IPS-18c (cell line): ENCODE results near the gene MCM5.
"Not testable (repeated sequence)": the region's sequence is repeated elsewhere in the genome, so short reads cannot be mapped to it uniquely, and the experiment has no call there.

Experiments used
- H3K4me3 ChIP-seq: 2 replicates; pipeline ENCODE4 v1.7.0; 2013; ENCODE audit warnings: low read depth, mild to moderate bottlenecking, low read length, moderate library complexity; ENCODE audit not compliant: insufficient read depth
- H3K9me3 ChIP-seq: one replicate; pipeline ENCODE4 v1.6.1; 2013; ENCODE audit warnings: mild to moderate bottlenecking, low read length, moderate library complexity; ENCODE audit not compliant: control insufficient read depth, insufficient read depth

The MCM5 gene

DNA sequence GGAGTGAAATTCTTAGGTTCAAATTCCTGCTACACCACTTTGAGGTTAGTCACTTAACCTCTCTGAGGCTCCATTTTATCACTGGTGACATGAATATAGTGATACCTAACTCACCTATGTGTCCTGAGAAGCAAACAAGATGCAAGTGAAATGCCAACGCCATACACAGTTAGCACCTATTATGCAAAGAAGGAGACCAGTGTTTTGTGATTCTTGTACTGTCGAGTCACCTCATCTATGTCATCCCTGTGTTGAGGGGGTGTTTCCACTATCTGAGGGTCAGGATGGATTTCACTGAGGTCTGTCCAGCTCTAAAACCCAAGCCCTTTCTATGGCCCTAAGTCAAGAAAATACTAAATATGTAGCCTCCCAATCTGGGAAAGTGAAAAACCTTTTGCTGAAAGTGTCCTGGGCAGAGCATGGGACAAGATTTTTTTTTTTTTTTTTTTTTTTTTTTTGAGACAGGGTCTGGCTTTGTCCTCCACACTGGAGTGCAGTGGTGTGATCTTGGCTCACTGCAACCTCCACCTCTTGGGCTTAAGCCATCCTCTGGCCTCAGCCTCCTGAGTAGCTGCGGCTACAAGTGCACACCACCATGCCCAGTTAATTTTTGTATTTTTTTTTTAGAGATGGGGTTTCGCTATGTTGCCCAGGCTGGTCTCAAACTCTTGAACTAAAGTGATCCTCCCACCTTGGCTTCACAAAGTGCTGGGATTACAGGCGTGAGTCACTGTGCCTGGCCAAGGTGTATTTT, 5.0 kb upstream of the MCM5 start:
- Histone ChIP-seq H3K9me3 (no peaks in the 10 kb centered on the region), H3K4me3 (no peak overlapping the region)

GRCh38 chr22:35396622-35397021, 3.3 kb upstream of the MCM5 start:
- H3K4me3 ChIP-seq, H3K9me3 ChIP-seq: not testable (repeated sequence)

GRCh38 chr22:35397095-35397904, 2.6 kb upstream of the MCM5 start:
- H3K4me3 ChIP-seq, result no peak overlapping the region
- H3K9me3 ChIP-seq, result no peaks in the 10 kb centered on the region

DNA sequence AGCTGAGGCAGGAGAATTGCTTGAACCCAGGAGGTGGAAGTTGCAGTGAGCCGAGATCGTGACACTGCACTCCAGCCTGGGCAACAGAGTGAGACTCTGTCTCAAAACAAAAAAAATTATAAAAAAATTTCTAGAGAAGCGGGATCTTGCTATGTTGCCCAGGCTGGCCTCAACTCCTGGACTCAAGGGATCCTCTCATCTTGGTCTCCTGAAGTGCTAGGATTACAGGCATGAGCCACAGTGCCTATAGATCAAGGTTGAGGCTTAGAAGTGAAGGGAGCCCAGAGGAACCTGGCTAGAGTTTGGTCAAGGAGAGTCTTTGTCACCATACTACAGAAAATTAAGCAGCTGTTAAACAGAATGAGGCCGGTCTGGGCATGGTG, 1.4 kb upstream of the MCM5 start:
- Histone ChIP-seq H3K9me3 (no peaks in the 10 kb centered on the region), H3K4me3 (no peak overlapping the region)

- peak overlapping the region; percentile 97 for H3K4me3 ChIP-seq
Measured at GRCh38 chr22:35399114-35399677, 744 bp upstream of the MCM5 start.

GRCh38 chr22:35400501-35400790, 506 bp downstream of the MCM5 start:
- peak overlapping the region; percentile 97 for H3K4me3 ChIP-seq
- H3K9me3 ChIP-seq, result no peaks in the 10 kb centered on the region

More at GRCh38 chr22:35399114-35399677, 744 bp upstream of the MCM5 start:
- H3K9me3 ChIP-seq, result no peaks in the 10 kb centered on the region

GRCh38 chr22:35401863-35402262, 1.9 kb downstream of the MCM5 start:
- 0 out of 2 replicates have a peak overlapping the region, but pooled peaks have one; percentile 6 for H3K4me3 ChIP-seq
- no peaks in the 10 kb centered on the region for H3K9me3 ChIP-seq

GRCh38 chr22:35403356-35403755, 3.4 kb downstream of the MCM5 start:
- Histone ChIP-seq H3K4me3 (no peak overlapping the region), H3K9me3 (no peaks in the 10 kb centered on the region)

DNA sequence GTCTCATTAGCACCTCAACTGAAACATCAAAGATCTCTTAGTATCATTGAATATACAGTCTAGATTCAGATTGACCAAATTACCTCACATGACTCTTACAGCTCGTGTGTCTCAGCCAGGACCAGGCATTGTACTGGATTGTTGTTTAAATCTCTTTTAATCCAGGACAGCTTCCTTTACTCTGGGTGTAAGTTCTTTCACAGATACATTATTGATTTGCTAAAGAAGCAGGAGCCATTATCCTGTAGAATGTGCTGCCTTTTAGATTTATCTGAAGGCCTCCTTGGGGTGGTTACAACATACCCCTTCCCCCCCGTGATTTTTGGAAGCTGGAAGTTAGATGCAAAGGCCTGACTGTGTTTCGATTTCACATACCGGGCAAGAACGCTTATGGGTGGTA, 4.2 kb downstream of the MCM5 start:
- H3K9me3 ChIP-seq, result no peaks in the 10 kb centered on the region
- no peak overlapping the region for H3K4me3 ChIP-seq

- H3K4me3 ChIP-seq, result no peak overlapping the region
- H3K9me3 ChIP-seq, result no peaks in the 10 kb centered on the region
Measured at GRCh38 chr22:35406443-35406842, 6.5 kb downstream of the MCM5 start.

- Histone ChIP-seq H3K9me3 (no peaks in the 10 kb centered on the region), H3K4me3 (no peak overlapping the region)
Measured at GRCh38 chr22:35407362-35407761, 7.4 kb downstream of the MCM5 start.

- Histone ChIP-seq H3K4me3 (no peak overlapping the region), H3K9me3 (no peaks in the 10 kb centered on the region)
Measured at GRCh38 chr22:35409783-35410662, 10.1 kb downstream of the MCM5 start.

- Histone ChIP-seq H3K4me3 (no peak overlapping the region), H3K9me3 (no peaks in the 10 kb centered on the region)
Measured at GRCh38 chr22:35410663-35411034, 10.7 kb downstream of the MCM5 start.

DNA sequence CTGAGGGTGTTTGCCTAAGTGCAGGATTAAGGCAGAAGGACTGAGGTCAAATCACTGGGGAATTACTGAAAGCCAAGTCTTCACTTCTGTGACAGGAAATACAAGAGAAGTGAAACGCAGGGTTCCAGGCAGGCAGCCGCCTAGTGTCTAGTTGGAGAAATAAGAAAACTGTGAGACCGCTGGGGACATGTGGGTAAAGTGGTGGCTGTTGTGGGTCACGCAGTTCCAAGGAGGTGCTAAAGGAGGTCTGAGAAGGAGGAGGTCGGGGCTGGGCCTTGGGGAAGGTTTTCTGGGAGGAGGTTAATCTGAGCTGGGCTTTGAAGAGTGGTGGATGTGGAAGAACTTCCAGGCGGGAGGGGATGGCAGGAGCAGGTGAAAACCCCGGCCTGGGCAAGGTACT, 11.2 kb downstream of the MCM5 start:
- no peaks in the 10 kb centered on the region for H3K9me3 ChIP-seq
- H3K4me3 ChIP-seq, result no peak overlapping the region

DNA sequence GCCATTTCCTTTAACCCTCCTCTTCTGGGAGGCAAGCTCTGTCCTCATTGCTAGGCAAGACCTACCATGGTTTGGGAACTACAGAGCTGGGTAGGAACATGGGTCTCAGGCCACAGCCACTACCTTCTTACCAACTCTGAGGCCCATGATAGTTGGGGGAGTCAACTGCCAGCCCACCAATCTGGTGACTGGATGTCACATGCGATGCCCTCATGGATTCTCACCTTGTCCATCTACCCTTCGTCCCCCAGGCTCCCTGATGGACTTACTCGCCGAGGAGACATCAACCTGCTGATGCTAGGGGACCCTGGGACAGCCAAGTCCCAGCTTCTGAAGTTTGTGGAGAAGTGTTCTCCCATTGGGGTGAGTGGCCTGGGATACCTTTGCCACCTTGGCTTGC, 13.7 kb downstream of the MCM5 start:
- Histone ChIP-seq H3K4me3 (no peak overlapping the region), H3K9me3 (no peaks in the 10 kb centered on the region)

DNA sequence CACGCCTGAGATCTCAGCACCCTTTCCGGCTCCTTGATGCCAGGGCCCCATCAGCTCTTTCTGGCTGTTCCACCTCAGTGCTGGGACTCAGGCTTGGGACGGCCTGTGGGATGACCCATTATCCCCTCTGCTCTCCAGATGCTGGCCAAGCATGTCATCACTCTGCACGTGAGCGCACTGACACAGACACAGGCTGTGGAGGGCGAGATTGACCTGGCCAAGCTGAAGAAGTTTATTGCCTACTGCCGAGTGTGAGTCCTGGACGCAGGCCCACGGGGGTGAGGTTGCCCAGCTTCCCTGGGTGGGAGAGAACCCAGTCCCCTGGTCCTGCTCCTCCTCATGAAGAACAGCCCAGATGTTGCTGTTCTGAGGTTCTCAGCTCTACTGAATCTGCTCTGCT, 17.7 kb downstream of the MCM5 start:
- Histone ChIP-seq H3K9me3 (peaks cover 4% of the 10 kb centered on the region), H3K4me3 (no peak overlapping the region)

- H3K4me3 ChIP-seq, result no peak overlapping the region
- peaks cover 4% of the 10 kb centered on the region for H3K9me3 ChIP-seq
Measured at GRCh38 chr22:35418088-35418487, 18.1 kb downstream of the MCM5 start.
